Fibroblast of the aortic adventitia (primary cell): ENCODE measurements around the gene MBTD1. TPM values are rescaled to one million over a fixed set of nuclear protein-coding genes. Genes with fewer than 3 reads are reported as not detected.
"Not testable (repeated sequence)": the region's sequence is repeated elsewhere in the genome, so short reads cannot be mapped to it uniquely, and the experiment has no call there.

Source experiments
- DNase-seq: peaks from one replicate; pipeline ENCODE4 v3.0.0-alpha.2; 2010; ENCODE audit warnings: low read depth
- H3K4me3 ChIP-seq: 2 replicates; pipeline ENCODE4 v1.5.1; 2011; ENCODE audit warnings: low read depth, mild to moderate bottlenecking, control low read depth, low read length, moderate library complexity
- CTCF ChIP-seq: IDR thresholded peaks from 2 replicates; pipeline ENCODE4 v1.5.1; 2011; ENCODE audit warnings: mild to moderate bottlenecking, low read length, control low read depth, inconsistent platforms; ENCODE audit not compliant: insufficient read depth
- total RNA-seq: library from RNA; depleted of rRNA; stranded (reverse); fragments of >200 nt; gene quantifications from 2 replicates; pipeline ENCODE4 v1.2.3, GENCODE V29; 2012; ENCODE audit warnings: low replicate concordance

The MBTD1 gene
- 13.1 and 15.7 TPM in 2 replicates for total RNA-seq

GRCh38 chr17:51259564-51260236 is at the start of gene MBTD1:
TSS of gene MBTD1 (minus strand) at chr17:51260049. CDS start at chr17:51225161, 34,888 bp downstream.
- peak; percentile 97 for DNase-seq
- no peak for TF ChIP-seq CTCF
- H3K4me3 ChIP-seq, result peak within 1 kb of the TSS; percentile 93

- TF ChIP-seq CTCF, result no peak
- no peak overlapping the region for H3K4me3 ChIP-seq
- DNase-seq, result no peak
Observed at GRCh38 chr17:51305182-51305581, 45.3 kb upstream of the MBTD1 start.

GRCh38 chr17:51299859-51300258 is 40.0 kb upstream of the MBTD1 start:
- DNase-seq, result no peak
- no peak for TF ChIP-seq CTCF
- H3K4me3 ChIP-seq, result no peak overlapping the region

- DNase-seq, result peak; percentile 61
- peak; percentile 84 for TF ChIP-seq CTCF
- no peak overlapping the region for H3K4me3 ChIP-seq
Observed at GRCh38 chr17:51298508-51299371, 38.9 kb upstream of the MBTD1 start.

- not testable (repeated sequence) for DNase-seq, H3K4me3 ChIP-seq
Observed at GRCh38 chr17:51294338-51294737, 34.5 kb upstream of the MBTD1 start.

GRCh38 chr17:51289696-51290111 is 29.9 kb upstream of the MBTD1 start:
- no peak overlapping the region for H3K4me3 ChIP-seq
- TF ChIP-seq CTCF, result no peak
- DNase-seq, result no peak

- no peak for DNase-seq
- TF ChIP-seq CTCF, result no peak
- H3K4me3 ChIP-seq, result no peak overlapping the region
Observed at GRCh38 chr17:51287412-51287811, 27.6 kb upstream of the MBTD1 start.
